Measurements from ENCODE around the gene PBX1. TPM values are rescaled to one million over a fixed set of nuclear protein-coding genes. Genes with fewer than 3 reads are reported as not detected.

The PBX1 gene
- total and polyA plus RNA-seq, 2 of the 4 experiments (the other 2 are of a cell fraction): 13.9 to 17.9 TPM

DNA sequence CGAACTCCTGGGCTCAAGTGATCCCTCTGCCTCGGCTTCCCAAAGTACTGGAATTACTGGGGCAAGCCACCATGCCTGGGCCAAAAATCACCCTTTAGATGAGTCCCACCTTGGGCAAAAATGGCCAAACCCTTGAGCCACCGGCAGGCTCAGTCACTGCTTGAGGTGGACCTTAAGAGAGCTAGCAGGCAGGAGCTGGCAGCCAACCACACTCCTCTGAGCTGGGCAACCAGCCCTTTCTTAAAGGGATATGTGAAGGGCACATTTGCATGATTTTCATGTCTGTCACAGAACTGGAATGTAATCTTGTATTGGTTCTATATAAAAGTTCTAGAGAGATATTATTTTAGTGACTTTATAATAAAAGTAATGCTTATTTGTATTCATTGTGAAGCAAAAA is 316.5 kb downstream of the PBX1 start:
- no peak overlapping the region for H3K9ac ChIP-seq (ENCODE audit: low read depth, low read length)
- ChIA-PET CTCF (interaction anchor here (2.1 kb wide), 1 partner anchor 37 kb away, joined by 4 read pairs; no protein-coding TSS in a partner anchor), POLR2A (ENCODE audit: unreplicated experiment) (no interaction called here)
- no peak overlapping the region for H3K4ac ChIP-seq (ENCODE audit: low read depth, low read length)
- H3K27me3 ChIP-seq (ENCODE audit: control insufficient read depth, insufficient read depth, low read length): no peaks in the 10 kb centered on the region
- TF ChIP-seq MAZ (IDR thresholded peaks at IDR 0.05; ENCODE audit: borderline replicate concordance, low read depth, low read length): no peak
- no peak for TF ChIP-seq POLR2A (IDR thresholded peaks at IDR 0.05; ENCODE audit: low read depth, low read length)
- no peak for TF ChIP-seq MAFK (IDR thresholded peaks at IDR 0.05; ENCODE audit: low read depth, low read length)
- no peak for TF ChIP-seq BHLHE40 (IDR thresholded peaks at IDR 0.05; ENCODE audit: low read depth, low read length)
- no peak for TF ChIP-seq NFE2L2 (IDR thresholded peaks at IDR 0.05; ENCODE audit: low read depth, low read length)
- no peak for TF ChIP-seq CHD1 (IDR thresholded peaks at IDR 0.05; ENCODE audit: low read depth, low read length)
- no peak for TF ChIP-seq RFX5 (IDR thresholded peaks at IDR 0.05; ENCODE audit: low read depth, low read length)
- TF ChIP-seq RCOR1 (IDR thresholded peaks at IDR 0.05; ENCODE audit: insufficient replicate concordance, low read length): no peak
- no CpG with 5 or more reads among the region's 3 CpGs for WGBS, 2 experiments (ENCODE audit: extremely low coverage in 2 of 2, insufficient read length in 1 of 2)
- ATAC-seq (ENCODE audit: low read depth) (no peak), DNase-seq (no peak)
- no peak overlapping the region for H3K18ac ChIP-seq (ENCODE audit: low read depth, low read length)
- H3K27ac ChIP-seq (ENCODE audit: insufficient read depth, low read length): no peak overlapping the region
- no peak overlapping the region for H4K5ac ChIP-seq (ENCODE audit: low read depth, low read length)
- H4K8ac ChIP-seq (ENCODE audit: low read depth in 2 of 2, low read length in 2 of 2): no peak overlapping the region
- intact Hi-C loops (cut with micrococcal nuclease): no loop called here
- H3K56ac ChIP-seq (ENCODE audit: extremely low read depth, insufficient read depth, low read length): no peak overlapping the region
- in situ Hi-C loops (cut with MboI; ENCODE audit: low sequenced_read_pairs): no loop called here
- H4K20me1 ChIP-seq (ENCODE audit: insufficient read depth, low read length): no peaks in the 10 kb centered on the region
- H3K14ac ChIP-seq (replicated peaks; ENCODE audit: low read depth, low read length): no peak overlapping the region
- H2BK15ac ChIP-seq (ENCODE audit: low read depth, low read length): no peak overlapping the region
- H2BK20ac ChIP-seq (ENCODE audit: low read depth, low read length): no peak overlapping the region
- no peaks in the 10 kb centered on the region for H3K36me3 ChIP-seq (ENCODE audit: control insufficient read depth, insufficient read depth, low read length)
- no peak overlapping the region for H2BK120ac ChIP-seq (ENCODE audit: low read depth, low read length)
- H3K4me1 ChIP-seq (ENCODE audit: control insufficient read depth, insufficient read depth, low read length): no peaks in the 10 kb centered on the region
- H3K4me2 ChIP-seq (ENCODE audit: low read depth, low read length): no peak overlapping the region
- H2BK5ac ChIP-seq (ENCODE audit: low read depth, low read length, poor library complexity, severe bottlenecking): no peak overlapping the region
- H3K9me1 ChIP-seq (ENCODE audit: insufficient read depth, low read length): no peaks in the 10 kb centered on the region
- no peak overlapping the region for H4K91ac ChIP-seq (ENCODE audit: insufficient read depth, low read depth, low read length)
- H3K23ac ChIP-seq (ENCODE audit: low read depth, low read length): no peak overlapping the region
- dilution Hi-C loops (cut with HindIII; ENCODE audit: low sequenced_read_pairs, unreplicated experiment): no loop called here
- no peak overlapping the region for H2AK9ac ChIP-seq (replicated peaks; ENCODE audit: low read depth, low read length, poor library complexity)
- BruUV-seq (replicated peaks): no TSS peak
- H2AK5ac ChIP-seq (ENCODE audit: low read depth, low read length): no peak overlapping the region
- no peak overlapping the region for H3K4me3 ChIP-seq (ENCODE audit: insufficient read depth, low read depth, low read length)
- no peaks in the 10 kb centered on the region for H3K9me3 ChIP-seq (ENCODE audit: control insufficient read depth, insufficient read depth, low read length)
- no peaks in the 10 kb centered on the region for H3K79me1 ChIP-seq (ENCODE audit: low read depth in 1 of 2, low read length in 2 of 2)
- H2AFZ ChIP-seq (replicated peaks; ENCODE audit: low read length, poor library complexity): no peak overlapping the region
